ENCODE data around the gene CTNNA1.
"Not testable (repeated sequence)": the region's sequence is repeated elsewhere in the genome, so short reads cannot be mapped to it uniquely, and the experiment has no call there.

Gene CTNNA1

DNA sequence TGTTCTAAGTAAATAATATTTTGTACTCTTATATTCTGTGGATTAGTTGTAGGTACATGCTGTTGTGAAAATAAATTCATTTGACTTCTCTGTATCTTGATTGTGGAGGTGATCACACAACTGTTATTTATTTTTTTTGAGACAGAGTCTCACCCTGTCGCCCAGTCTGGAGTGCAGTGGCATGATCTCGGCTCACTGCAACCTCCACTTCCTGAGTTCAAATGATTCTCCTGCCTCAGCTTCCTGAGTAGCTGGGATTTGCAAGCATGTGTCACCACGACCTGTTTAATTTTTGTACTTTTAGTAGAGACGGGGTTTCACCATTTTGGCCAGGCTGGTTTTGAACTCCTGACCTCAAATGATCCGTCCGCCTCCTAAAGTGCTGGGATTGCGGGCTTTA lies 7.9 kb downstream of the CTNNA1 start:
- DNase-seq = peak; percentile 38

DNA sequence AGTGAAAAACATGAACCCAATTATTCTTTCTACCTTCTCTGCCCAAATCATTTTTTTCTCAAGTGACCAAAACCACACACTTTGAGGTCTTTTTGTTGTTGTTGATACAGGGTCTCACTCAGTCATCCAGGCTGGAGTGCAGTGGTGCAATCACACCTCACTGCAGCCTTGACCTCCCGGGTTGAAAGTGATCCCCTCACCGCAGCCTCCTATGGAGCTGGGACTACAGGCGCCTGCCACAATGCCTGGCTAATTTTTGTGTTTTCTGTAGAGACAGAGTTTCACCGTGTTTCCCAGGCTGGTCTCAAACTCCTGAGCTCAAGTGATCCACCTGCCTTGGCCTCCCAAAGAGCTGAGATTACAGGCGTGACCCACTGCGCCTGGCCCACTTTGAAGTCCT lies 8.4 kb downstream of the CTNNA1 start:
- not testable (repeated sequence) for DNase-seq

DNA sequence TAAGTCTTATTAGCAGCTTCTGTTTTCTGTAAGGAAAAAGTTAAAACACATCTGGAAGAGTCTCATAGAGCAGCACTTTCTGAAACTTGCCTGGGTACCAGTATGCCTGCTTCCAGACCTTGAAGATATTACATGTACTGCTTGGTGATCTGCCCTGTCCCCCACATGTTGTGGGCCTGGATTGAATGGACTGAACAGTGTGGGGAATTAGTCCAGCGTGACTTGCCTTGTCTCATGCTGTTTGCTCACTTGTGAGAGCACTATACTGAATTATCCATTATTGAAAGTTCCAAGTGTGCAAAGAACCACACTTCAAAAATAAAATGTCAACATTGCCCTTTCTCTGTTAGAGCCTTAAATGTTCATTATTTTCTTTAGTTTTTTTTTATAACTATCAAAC lies 8.9 kb downstream of the CTNNA1 start:
- DNase-seq = no peak

DNA sequence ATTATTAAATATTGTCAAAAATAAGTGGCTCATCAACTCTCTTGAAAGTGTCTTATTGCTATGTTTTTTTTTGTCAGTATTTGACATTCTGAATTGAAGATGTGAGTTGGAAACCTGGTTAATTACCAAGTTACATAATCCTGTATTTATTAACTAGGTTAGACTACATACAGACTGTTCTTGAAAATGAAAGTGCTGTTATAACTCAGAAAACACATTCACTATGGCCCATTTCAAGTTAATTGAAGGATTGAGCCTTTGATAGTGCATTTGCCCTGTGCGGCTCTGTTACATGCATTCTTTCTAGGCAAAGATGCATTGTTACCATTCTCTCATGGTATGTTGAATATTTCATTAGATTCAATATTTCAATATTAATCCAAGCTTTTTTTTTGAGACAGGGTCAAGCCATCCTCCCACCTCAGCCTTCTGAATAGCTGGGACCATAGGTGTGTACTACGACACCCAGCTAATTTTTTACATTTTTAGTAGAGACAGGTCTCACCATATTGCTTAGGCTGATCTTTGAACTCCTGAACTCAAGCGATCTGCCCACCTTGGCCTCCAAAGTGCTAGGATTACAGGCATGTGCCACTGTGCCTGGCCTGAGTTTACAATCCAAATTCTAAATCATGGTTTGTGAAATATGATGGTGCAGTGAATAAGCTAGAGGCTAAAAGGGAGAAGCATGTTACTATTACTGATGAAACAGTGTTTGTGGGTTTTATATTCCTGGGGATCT lies 10.0 kb downstream of the CTNNA1 start:
- no peak for DNase-seq

- DNase-seq = no peak
Measured at GRCh38 chr5:138770291-138770690, 17.1 kb downstream of the CTNNA1 start.

- no peak for DNase-seq
Measured at GRCh38 chr5:138770977-138771376, 17.8 kb downstream of the CTNNA1 start.

DNA sequence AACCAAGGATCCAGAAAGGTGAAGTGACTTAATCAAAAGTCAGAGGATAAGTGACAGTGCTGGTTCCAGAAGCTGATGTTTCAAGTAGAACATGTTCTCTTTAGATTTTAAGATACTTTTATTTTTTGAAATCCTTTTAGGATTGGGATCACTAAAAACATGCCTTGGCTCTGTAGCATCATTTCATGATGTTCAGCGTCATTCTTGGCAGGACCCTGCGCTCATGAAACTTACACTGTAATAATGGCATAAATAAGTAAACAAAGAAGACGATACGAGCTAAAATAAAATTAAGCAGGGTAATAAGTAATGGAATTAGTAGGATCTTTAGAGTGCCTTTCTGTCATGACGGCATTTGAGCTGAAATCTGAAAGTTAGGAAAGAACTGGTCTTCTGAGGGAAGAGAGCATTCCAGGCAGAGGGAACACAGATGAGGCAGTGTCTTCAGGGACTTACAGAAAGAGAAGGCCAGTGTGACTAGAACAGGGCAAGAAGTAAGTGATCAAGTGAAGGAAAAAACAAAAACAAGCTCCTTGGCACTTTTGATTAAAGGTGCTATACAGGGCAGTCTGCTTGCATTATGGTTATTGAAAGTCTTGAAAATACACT lies 19.9 kb downstream of the CTNNA1 start:
- no peak for DNase-seq

DNA sequence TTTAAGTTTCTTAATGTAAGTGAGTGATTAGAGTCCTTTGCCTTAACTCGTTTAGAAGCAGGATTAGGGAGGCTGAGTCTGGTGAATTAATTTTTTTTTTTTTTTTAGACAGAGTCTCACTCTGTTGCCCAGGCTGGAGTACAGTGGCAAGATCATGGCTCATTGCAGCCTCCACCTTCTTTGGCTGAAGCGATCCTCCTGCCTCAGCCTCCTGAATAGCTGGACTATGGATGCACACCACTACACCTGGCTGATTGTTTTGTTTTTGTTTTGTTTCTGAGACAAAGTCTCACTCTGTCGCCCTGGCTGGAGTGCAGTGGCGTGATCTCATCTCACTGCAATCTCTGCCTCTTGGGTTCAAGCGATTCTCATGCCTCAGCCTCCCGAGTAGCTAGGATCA lies 20.4 kb downstream of the CTNNA1 start:
- not testable (repeated sequence) for DNase-seq

- no peak for DNase-seq
Measured at GRCh38 chr5:138775034-138775433, 21.8 kb downstream of the CTNNA1 start.

- DNase-seq = no peak
Measured at GRCh38 chr5:138778234-138778633, 25.0 kb downstream of the CTNNA1 start.

DNA sequence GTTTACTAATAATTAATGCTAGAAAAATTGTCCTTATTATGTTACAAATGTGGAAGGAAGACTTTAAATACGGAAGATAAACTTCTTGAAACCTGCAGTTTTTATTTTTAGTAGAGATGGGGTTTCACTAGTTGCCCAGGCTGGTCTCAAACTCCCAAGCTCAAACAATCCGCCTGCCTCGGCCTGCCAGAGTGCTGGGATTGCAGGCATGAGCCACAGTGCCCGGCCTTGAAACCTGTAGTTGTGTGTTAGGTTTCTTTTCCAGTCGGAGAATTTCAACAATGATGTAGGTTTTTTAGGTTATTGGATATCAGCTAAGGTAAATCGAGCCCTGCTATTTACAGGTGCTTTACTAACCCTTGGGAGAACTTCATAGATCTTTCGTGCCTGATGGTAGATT lies 30.8 kb downstream of the CTNNA1 start:
- DNase-seq = no peak

DNA sequence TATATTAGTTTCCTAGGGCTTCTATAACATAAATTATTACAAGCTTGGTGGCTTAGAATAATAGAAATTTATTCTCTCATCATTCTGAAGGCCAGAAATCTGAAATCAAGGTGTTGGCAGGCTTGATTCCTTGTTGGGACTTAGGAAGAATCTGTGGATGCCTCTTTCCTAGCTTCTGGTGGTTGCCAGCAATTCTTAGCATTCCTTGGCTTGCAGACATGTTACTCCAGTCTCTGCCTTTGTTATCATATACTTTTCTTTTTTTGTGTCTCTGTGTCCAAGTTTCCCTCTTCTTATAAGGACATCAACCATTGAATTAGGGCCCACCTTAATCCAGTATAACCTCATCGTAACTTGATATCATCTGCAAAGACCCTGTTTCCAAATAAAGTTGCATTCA lies 31.4 kb downstream of the CTNNA1 start:
- no peak for DNase-seq

DNA sequence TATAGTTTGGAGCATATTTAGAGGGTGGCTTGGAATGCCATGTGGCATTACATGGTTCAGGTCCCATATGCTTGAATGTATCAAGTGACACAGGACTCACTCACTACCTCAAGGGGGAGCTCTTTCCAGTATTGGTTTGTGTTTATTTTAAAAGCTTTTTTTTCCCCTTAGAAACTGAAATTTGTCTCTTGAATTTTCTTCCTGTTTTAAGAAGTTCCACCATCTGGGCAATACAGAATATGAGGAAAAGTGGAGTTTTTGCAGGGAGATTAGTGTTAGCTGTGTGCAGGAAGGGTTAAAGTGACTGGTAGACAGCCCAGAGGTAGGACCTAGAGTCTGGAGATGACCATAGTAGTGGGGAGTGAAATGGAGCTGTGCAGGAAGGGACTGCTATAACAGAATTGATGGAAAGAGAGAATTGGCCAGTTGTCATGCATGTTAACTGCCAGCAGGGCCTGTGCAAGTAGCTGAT lies 36.6 kb downstream of the CTNNA1 start:
- DNase-seq = peak; percentile 39

DNA sequence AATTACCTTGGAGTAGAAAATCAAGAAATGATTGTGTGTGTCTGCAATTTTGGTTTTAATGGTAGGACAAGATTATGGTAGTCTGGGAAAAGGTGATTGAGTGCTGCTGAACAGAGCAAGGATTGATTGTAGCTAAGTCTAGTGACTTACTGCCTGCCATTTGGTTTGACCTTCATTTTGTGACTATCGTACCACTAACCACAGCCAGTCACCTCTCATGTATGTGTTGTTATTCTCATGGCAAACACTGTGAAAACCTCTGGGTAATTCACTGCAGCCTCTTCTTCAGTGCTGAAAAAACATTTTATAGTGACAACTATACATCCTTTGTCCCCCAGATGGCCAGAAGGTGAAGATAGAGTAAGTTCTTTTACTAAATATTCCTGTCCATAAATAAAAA lies 37.5 kb downstream of the CTNNA1 start:
- no peak for DNase-seq

DNA sequence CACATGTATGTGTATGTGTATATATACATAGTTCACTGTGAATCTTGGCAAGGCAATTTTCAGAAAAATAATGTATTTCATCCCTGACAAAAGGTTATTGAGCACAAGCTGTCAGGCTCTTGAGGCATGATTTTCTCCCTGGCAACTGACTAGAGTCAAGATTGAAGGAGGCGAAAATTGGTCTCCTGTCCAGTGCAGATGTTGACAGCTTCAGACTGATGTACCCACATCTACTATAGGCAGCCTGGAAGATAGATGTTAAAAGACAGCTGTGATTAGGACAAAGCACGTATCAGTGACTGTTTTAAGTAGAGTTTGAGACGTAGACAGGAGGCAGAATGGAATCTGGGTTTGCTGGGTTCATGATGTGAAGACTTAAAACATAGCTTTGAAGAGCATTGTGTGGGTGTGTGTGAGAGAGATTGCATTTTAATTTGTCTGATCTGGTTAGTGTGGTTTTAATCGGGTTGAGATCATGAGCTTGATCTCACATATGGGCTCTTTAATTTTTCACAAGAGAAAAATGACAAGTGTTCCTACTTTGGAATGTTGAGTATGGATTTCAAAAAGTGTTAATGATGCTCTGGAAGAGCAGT lies 39.1 kb downstream of the CTNNA1 start:
- no peak for DNase-seq

GRCh38 chr5:138793575-138793974 lies 40.4 kb downstream of the CTNNA1 start:
- DNase-seq = no peak

DNA sequence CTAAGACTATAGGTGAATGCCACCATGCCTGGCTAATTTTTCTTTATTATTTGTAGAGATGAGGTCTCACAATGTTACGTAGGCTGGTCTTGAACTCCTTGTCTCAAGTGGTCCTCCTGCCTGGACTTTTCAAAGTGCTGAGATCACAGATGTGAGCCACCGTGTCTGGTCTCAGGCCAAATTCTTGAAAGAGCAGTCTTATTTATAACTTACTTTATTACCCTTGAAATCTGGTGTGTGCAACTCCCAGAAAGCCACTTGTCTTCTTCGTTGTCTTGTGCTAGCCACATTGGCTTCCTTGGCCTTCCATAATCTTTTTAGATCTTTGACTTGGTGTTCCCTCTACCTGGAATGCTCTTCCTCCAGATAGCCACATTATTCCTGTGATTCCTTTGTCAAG lies 50.1 kb downstream of the CTNNA1 start:
- no peak for DNase-seq

DNA sequence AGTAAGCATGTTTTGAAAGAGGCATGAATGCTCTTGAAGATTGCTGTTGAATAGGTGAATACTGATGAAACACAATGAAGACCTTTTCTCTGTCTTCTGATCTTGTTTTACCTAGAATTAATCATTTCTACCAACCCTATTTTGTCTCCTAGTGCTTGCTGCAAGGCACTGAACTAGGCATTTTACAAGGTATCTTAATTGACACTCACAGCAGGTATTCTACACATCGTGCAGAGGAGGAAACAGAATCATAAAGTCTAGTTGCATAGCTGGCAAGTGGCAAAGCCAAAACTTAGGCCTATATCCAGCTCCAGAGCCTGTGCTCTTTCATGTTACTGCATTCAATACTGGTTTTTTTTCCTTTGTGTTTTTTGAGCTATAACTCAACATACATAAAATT lies 50.7 kb downstream of the CTNNA1 start:
- no peak for DNase-seq

GRCh38 chr5:138805096-138805495 lies 51.9 kb downstream of the CTNNA1 start:
- DNase-seq = no peak

DNA sequence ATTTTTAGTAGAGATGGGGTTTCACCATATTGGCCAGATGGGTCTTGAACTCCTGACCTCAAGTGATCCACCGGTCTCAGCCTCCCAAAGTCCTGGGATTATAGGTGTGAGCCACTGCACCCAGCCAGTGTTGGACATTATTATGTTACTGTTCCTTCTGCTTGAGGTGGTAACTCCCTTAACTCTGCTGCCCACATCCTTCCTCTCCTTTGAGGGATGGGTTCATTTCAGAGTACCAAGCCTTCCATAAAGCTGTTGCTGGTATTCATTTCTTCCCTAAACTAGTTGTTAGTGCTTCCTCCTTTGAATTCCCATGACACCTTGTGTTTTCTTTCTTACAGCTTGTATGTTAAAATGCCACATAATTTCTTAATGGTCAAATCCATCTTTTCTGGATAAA lies 54.0 kb downstream of the CTNNA1 start:
- DNase-seq = no peak

DNA sequence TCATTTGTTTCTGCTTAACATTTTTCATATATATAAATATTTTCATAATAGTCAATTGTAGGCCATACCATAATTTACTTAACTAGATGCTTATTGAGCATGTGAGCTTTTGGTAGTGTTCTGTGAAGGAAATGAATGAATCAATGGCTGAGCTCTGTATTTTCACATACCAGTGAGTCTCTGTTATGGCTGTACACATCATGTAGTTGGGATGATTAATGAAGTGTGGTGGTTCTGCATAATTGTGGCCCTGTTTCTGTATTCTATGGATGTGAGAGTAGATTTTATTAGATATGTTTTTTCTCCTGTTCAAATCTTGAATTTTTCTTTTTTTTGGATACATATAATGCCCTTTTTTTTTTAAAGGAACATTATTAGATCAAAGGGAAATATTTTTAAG lies 56.2 kb downstream of the CTNNA1 start:
- DNase-seq = no peak

DNA sequence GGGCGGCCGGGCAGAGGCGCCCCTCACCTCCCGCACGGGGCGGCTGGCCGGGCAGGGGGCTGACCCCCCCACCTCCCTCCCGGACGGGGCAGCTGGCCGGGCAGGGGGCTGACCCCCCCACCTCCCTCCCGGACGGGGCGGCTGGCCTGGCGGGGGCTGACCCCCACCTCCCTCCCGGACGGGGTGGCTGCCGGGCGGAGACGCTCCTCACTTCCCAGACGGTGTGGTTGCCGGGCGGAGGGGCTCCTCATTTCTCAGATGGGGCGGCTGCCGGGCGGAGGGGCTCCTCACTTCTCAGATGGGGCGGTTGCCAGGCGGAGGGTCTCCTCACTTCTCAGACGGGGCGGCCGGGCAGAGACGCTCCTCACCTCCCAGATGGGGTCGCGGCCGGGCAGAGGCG lies 57.6 kb downstream of the CTNNA1 start:
- DNase-seq = not testable (repeated sequence)

DNA sequence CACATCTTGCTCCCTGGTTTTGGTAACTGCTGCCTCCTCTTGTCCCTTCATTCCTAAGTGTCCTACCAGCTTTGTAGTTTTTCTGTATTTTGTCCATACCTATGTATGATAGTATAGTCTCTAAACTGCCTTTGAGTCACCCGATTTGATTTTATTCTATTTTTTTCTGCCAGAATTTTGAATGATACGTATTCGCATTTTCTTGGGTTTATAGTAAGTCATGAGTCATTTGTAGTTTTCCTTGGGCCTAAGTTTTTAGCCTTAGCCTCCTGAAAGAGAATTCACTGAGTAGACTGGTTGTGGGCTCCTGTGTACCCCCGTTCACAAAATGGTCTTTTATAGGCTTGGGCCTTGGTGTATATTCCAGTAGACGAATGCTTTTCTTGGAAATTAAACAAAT lies 62.3 kb downstream of the CTNNA1 start:
- no peak for DNase-seq

GRCh38 chr5:138817241-138817640 lies 64.0 kb downstream of the CTNNA1 start:
- no peak for DNase-seq

All from activated CD4-positive, alpha-beta T cell treated with anti-CD3 and anti-CD28 coated beads, Interleukin-2, Interleukin-6, amounts not matched to agents 100 ng/mL and 50 ng/mL, durations not matched to agents 16 hours and 8 hours (primary cell).